OCI-LY1 (cell line): ENCODE data around the gene COX6A2.
"Not testable (repeated sequence)": the region's sequence is repeated elsewhere in the genome, so short reads cannot be mapped to it uniquely, and the experiment has no call there.

ENCODE experiments used
- CTCF ChIP-seq: fragments of 200-600 bp; sonication (generic), shearing (Covaris generic); IDR thresholded peaks from 2 replicates; pipeline ENCODE4 v1.5.1; 2017; ENCODE audit warnings: mild to moderate bottlenecking, antibody characterized with exemption, low read length, moderate library complexity, mixed read lengths
- EZH2 ChIP-seq: fragments of 200-600 bp; sonication (generic), shearing (Covaris generic); IDR thresholded peaks from 2 replicates; pipeline ENCODE4 v1.8.0; 2017; ENCODE audit warnings: borderline replicate concordance, mixed run types, mild to moderate bottlenecking, antibody characterized with exemption, low read length, moderate library complexity, mixed read lengths

GRCh38 chr16:31417036-31417435 is 11.1 kb downstream of the COX6A2 start:
- TF ChIP-seq CTCF, EZH2: not testable (repeated sequence)
